ENCODE results near the gene ZNF790.

The ZNF790 gene

DNA sequence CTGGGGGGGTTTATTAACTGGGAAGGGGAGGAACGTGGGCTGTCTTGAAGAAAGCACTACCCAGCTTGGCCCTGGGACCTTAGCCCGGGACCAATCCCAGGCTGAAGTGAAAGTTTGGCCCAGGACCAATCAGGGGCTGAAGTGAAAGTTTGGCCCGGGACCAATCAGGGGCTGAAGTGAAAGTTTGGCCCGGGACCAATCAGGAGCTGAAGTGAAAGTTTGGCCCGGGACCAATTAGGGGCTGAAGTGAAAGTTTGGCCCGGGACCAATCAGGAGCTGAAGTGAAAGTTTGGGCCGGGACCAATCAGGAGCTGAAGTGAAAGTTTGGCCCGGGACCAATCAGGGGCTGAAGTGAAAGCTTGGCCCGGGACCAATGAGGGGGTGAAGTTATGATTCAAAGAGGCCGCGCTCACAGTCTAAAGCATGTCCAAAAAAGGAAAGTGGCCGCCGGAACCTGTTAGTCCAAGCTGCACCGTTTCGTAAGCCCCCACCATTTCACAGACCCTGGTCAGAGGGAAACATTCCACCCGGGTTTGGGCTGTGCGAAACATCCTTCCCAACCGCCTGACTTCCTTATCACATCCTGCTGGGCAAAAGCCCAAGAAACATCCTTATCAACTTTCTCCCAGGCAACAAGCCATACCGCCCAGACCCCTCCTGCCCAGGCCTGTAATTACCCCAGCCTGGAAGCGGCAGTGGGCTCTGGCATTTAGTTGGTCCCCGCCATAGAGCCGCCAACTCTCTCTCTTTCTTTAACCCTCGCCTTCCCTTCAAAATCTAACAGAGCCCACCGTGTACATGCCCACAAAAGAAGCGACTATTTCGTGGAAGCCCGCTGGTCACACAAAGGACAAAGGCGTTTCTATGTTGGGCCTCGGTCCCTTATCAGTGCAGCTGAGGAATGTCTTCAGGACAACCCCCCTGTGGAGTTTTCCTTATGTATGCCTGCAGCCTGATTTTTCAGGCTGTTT lies 66.6 kb downstream of the ZNF790 start:
- DNase-seq = peak; percentile 50

All from activated CD4-positive, alpha-beta T cell treated with anti-CD3 and anti-CD28 coated beads, Interleukin-2, amount 50 U/mL, for 16 hours (primary cell).